B cell (primary cell): Measurements from ENCODE around the gene PCDH20.

ENCODE experiments used
- CTCF ChIP-seq: fragments of 200-600 bp; IDR thresholded peaks from one replicate; pipeline ENCODE4 v1.8.0; 2022; ENCODE audit warnings: antibody characterized with exemption, mild to moderate bottlenecking
- EZH2 ChIP-seq: IDR thresholded peaks from 2 replicates; pipeline ENCODE4 v1.6.1; 2012; ENCODE audit warnings: borderline replicate concordance, low read depth, mild to moderate bottlenecking, moderate library complexity, low read length; ENCODE audit not compliant: insufficient read depth, poor library complexity, severe bottlenecking

GRCh38 chr13:61423915-61424314, 8.3 kb upstream of the PCDH20 start:
- TF ChIP-seq CTCF (no peak), EZH2 (no peak)
